Cardiac septum (tissue), 1 donor: ENCODE data around the gene SNX32. TPM values are rescaled to one million over a fixed set of nuclear protein-coding genes. Genes with fewer than 3 reads are reported as not detected.

Source experiments
- total RNA-seq: library from RNA; stranded (reverse); fragmentation: NEBNext Ultra II Directional; extraction: Animal tissue kit (Norgen Biotek cat#: 25700); gene quantifications from one replicate; pipeline ENCODE4 v1.2.1, GENCODE V29; 2021
- donor health status: DM: no; HTN: no; CAD: no.

The SNX32 gene
- total RNA-seq, 1 donor from 2014 or later: 0.54 TPM

Other genes starting within 250 kb of the SNX32 start
- 1.5 TPM for gene KCNK7, start 238.2 kb upstream of the SNX32 start, total RNA-seq
- 42.5 TPM for gene MAP3K11, start 219.7 kb upstream of the SNX32 start, total RNA-seq
- 15.9 TPM for gene PCNX3, start 218.2 kb upstream of the SNX32 start, total RNA-seq
- gene SIPA1, start 195.9 kb upstream of the SNX32 start, total RNA-seq: 29.7 TPM
- 45.0 TPM for gene RELA, start 171.0 kb upstream of the SNX32 start, total RNA-seq
- gene KAT5, start 121.7 kb upstream of the SNX32 start, total RNA-seq: 49.2 TPM
- 48.8 TPM for gene RNASEH2C, start 113.2 kb upstream of the SNX32 start, total RNA-seq
- gene AP5B1, start 53.0 kb upstream of the SNX32 start, total RNA-seq: 8.7 TPM
- not detected for gene OVOL1, start 46.9 kb upstream of the SNX32 start, total RNA-seq
- 434 TPM for gene CFL1, start 24.2 kb downstream of the SNX32 start, total RNA-seq
- 37.6 TPM for gene MUS81, start 26.5 kb downstream of the SNX32 start, total RNA-seq
- 118 TPM for gene EFEMP2, start 38.8 kb downstream of the SNX32 start, total RNA-seq
- gene CTSW, start 45.9 kb downstream of the SNX32 start, total RNA-seq: 0.83 TPM
- gene FIBP, start 54.5 kb downstream of the SNX32 start, total RNA-seq: 62.6 TPM
- 66.2 TPM for gene CCDC85B, start 56.7 kb downstream of the SNX32 start, total RNA-seq
- gene FOSL1, start 66.4 kb downstream of the SNX32 start, total RNA-seq: 2.0 TPM
- 45.2 TPM for gene C11orf68, start 85.1 kb downstream of the SNX32 start, total RNA-seq
- 113 TPM for gene DRAP1, start 85.5 kb downstream of the SNX32 start, total RNA-seq
- gene TSGA10IP, start 111.5 kb downstream of the SNX32 start, total RNA-seq: not detected
- 35.9 TPM for gene SART1, start 127.8 kb downstream of the SNX32 start, total RNA-seq
- gene EIF1AD, start 168.2 kb downstream of the SNX32 start, total RNA-seq: 18.1 TPM
- gene BANF1, start 168.5 kb downstream of the SNX32 start, total RNA-seq: 195 TPM
- 1.5 TPM for gene CST6, start 178.0 kb downstream of the SNX32 start, total RNA-seq
- gene CATSPER1, start 192.5 kb downstream of the SNX32 start, total RNA-seq: 0.13 TPM
- 3.1 TPM for gene GAL3ST3, start 215.2 kb downstream of the SNX32 start, total RNA-seq
- gene SF3B2, start 218.4 kb downstream of the SNX32 start, total RNA-seq: 85.8 TPM
- 115 TPM for gene PACS1, start 236.3 kb downstream of the SNX32 start, total RNA-seq